HEK293 (cell line): ENCODE measurements around the gene MYORG.

Source experiments
- CTCF ChIA-PET: fragments of 350-600 bp; formaldehyde crosslinking; extraction: SDS; loops from one replicate; lab custom pipeline; 2021; ENCODE audit warnings: antibody characterized with exemption; lab: Yijun Ruan, JAX
- POLR2A ChIA-PET: fragments of 300-600 bp; formaldehyde crosslinking; extraction: SDS; loops from one replicate; lab custom pipeline; 2020; ENCODE audit warnings: antibody characterized with exemption, inconsistent platforms; lab: Yijun Ruan, JAX
- H3K27ac ChIP-seq: fragments of 200-500 bp; sonication (Bioruptor generic); 2 replicates; pipeline ENCODE4 v1.5.1; 2014; ENCODE audit warnings: low read depth, low read length, control low read depth, inconsistent platforms; ENCODE audit errors: extremely low read depth
- H3K36me3 ChIP-seq, 2 experiments: fragments of 200-500 bp in 1 of 2; sonication (Bioruptor generic) in 1 of 2; 1 replicate in 1 of 2; 2 replicates in 1 of 2; pipeline ENCODE4 v1.5.1; 2014 to 2017; ENCODE audit warnings: inconsistent platforms in 2 of 2, low read length in 2 of 2; ENCODE audit not compliant: control insufficient read depth in 2 of 2, insufficient read depth in 1 of 2
- H3K4me1 ChIP-seq: fragments of 200-500 bp; sonication (Bioruptor generic); 2 replicates; pipeline ENCODE4 v1.5.1; 2014; ENCODE audit warnings: mild to moderate bottlenecking, low read length, inconsistent platforms; ENCODE audit not compliant: control insufficient read depth, insufficient read depth
- H3K4me3 ChIP-seq: 2 replicates; pipeline ENCODE4 v1.5.1; 2011; ENCODE audit warnings: low read depth, mild to moderate bottlenecking, control low read depth, low read length, moderate library complexity
- H3K9me3 ChIP-seq: fragments of 200-500 bp; sonication (Bioruptor generic); 2 replicates; pipeline ENCODE4 v1.5.1; 2014; ENCODE audit warnings: low read depth, low read length, inconsistent platforms; ENCODE audit not compliant: control insufficient read depth, insufficient read depth
- HIC1 ChIP-seq: fragments of 450-650 bp; formaldehyde crosslinking; IDR thresholded peaks from 2 replicates; pipeline ENCODE4 v1.5.1; 2016; ENCODE audit warnings: missing biosample characterization, missing genetic modification characterization
- HOXC10 ChIP-seq: sonication (generic); formaldehyde crosslinking; IDR thresholded peaks from 2 replicates; pipeline ENCODE4 v1.8.1; 2023; ENCODE audit warnings: mild to moderate bottlenecking, missing genetic modification reagents
- KLF16 ChIP-seq: fragments of 450-650 bp; formaldehyde crosslinking; IDR thresholded peaks from 2 replicates; pipeline ENCODE4 v1.5.1; 2017; ENCODE audit warnings: missing biosample characterization, missing genetic modification characterization
- MYNN ChIP-seq: fragments of 450-650 bp; formaldehyde crosslinking; IDR thresholded peaks from 2 replicates; pipeline ENCODE4 v1.5.1; 2016; ENCODE audit warnings: missing biosample characterization, missing genetic modification characterization, borderline replicate concordance
- SALL2 ChIP-seq: fragments of 450-650 bp; formaldehyde crosslinking; IDR thresholded peaks from 2 replicates; pipeline ENCODE4 v1.5.0; 2017; ENCODE audit warnings: missing biosample characterization, mild to moderate bottlenecking, missing genetic modification characterization, borderline replicate concordance
- SP2 ChIP-seq: fragments of 450-650 bp; formaldehyde crosslinking; IDR thresholded peaks from 2 replicates; pipeline ENCODE4 v1.5.1; 2016; ENCODE audit warnings: missing biosample characterization, missing genetic modification characterization
- SP3 ChIP-seq: fragments of 450-650 bp; formaldehyde crosslinking; IDR thresholded peaks from 2 replicates; pipeline ENCODE4 v1.5.1; 2016; ENCODE audit warnings: missing biosample characterization, missing genetic modification characterization
- ZBTB17 ChIP-seq: fragments of 450-650 bp; formaldehyde crosslinking; IDR thresholded peaks from 2 replicates; pipeline ENCODE4 v1.5.1; 2016; ENCODE audit warnings: missing biosample characterization, missing genetic modification characterization
- ZEB2 ChIP-seq: fragments of 450-650 bp; formaldehyde crosslinking; IDR thresholded peaks from 2 replicates; pipeline ENCODE4 v1.5.1; 2016; ENCODE audit warnings: missing biosample characterization, missing genetic modification characterization
- ZNF138 ChIP-seq: fragments of 450-650 bp; formaldehyde crosslinking; IDR thresholded peaks from 2 replicates; pipeline ENCODE4 v1.5.1; 2016; ENCODE audit warnings: missing biosample characterization, missing genetic modification characterization, borderline replicate concordance
- ZNF140 ChIP-seq: fragments of 450-650 bp; formaldehyde crosslinking; IDR thresholded peaks from 2 replicates; pipeline ENCODE4 v1.5.1; 2016; ENCODE audit warnings: missing biosample characterization, missing genetic modification characterization
- ZNF19 ChIP-seq: fragments of 450-650 bp; formaldehyde crosslinking; IDR thresholded peaks from 2 replicates; pipeline ENCODE4; 2016; ENCODE audit warnings: missing biosample characterization, missing genetic modification characterization, low read depth
- ZNF211 ChIP-seq: fragments of 450-650 bp; formaldehyde crosslinking; IDR thresholded peaks from 2 replicates; pipeline ENCODE4 v1.5.1; 2016; ENCODE audit warnings: low read depth, missing biosample characterization, missing genetic modification characterization
- ZNF24 ChIP-seq: fragments of 450-650 bp; formaldehyde crosslinking; IDR thresholded peaks from 2 replicates; pipeline ENCODE4 v1.5.1; 2016; ENCODE audit warnings: missing biosample characterization, missing genetic modification characterization
- ZNF514 ChIP-seq: fragments of 450-650 bp; formaldehyde crosslinking; IDR thresholded peaks from 2 replicates; pipeline ENCODE4 v1.5.1; 2016; ENCODE audit warnings: missing biosample characterization, missing genetic modification characterization
- ZNF600 ChIP-seq: fragments of 450-650 bp; formaldehyde crosslinking; IDR thresholded peaks from 2 replicates; pipeline ENCODE4 v1.5.1; 2016; ENCODE audit warnings: missing biosample characterization, missing genetic modification characterization
- ZNF629 ChIP-seq: fragments of 450-650 bp; formaldehyde crosslinking; IDR thresholded peaks from 2 replicates; pipeline ENCODE4 v1.5.1; 2017; ENCODE audit warnings: missing biosample characterization, missing genetic modification characterization
- ZNF639 ChIP-seq: fragments of 450-650 bp; formaldehyde crosslinking; IDR thresholded peaks from 2 replicates; pipeline ENCODE4 v1.5.1; 2016; ENCODE audit warnings: missing biosample characterization, missing genetic modification characterization
- ZNF654 ChIP-seq: fragments of 450-650 bp; formaldehyde crosslinking; IDR thresholded peaks from 2 replicates; pipeline ENCODE4 v1.5.1; 2016; ENCODE audit warnings: low read depth, missing biosample characterization, missing genetic modification characterization
- ZNF776 ChIP-seq: fragments of 450-650 bp; formaldehyde crosslinking; IDR thresholded peaks from 2 replicates; pipeline ENCODE4 v1.5.0; 2017; ENCODE audit warnings: missing biosample characterization, missing genetic modification characterization, borderline replicate concordance
- ZNF837 ChIP-seq: fragments of 450-650 bp; formaldehyde crosslinking; IDR thresholded peaks from 2 replicates; pipeline ENCODE4 v1.5.1; 2016; ENCODE audit warnings: missing biosample characterization, missing genetic modification characterization
- ZSCAN16 ChIP-seq: fragments of 450-650 bp; formaldehyde crosslinking; IDR thresholded peaks from 2 replicates; pipeline ENCODE4 v1.5.1; 2016; ENCODE audit warnings: missing biosample characterization, missing genetic modification characterization
- TF ChIP-seq, protein P1 (sequence below): fragments of 450-650 bp; formaldehyde crosslinking; optimal IDR thresholded peaks from 2 replicates; pipeline ENCODE3; 2016; ENCODE audit warnings: missing biosample characterization, mild to moderate bottlenecking, missing genetic modification characterization
- TF ChIP-seq, protein P2 (sequence below): fragments of 450-650 bp; formaldehyde crosslinking; IDR thresholded peaks from 2 replicates; pipeline ENCODE4 v1.5.1; 2017; ENCODE audit warnings: missing biosample characterization, missing genetic modification characterization
- TF ChIP-seq, protein P3 (sequence below): fragments of 450-650 bp; formaldehyde crosslinking; IDR thresholded peaks from 2 replicates; pipeline ENCODE4 v1.5.1; 2016; ENCODE audit warnings: missing biosample characterization, missing genetic modification characterization
- TF ChIP-seq, protein P4 (sequence below): fragments of 450-650 bp; formaldehyde crosslinking; IDR thresholded peaks from 2 replicates; pipeline ENCODE4 v1.5.1; 2016; ENCODE audit warnings: missing biosample characterization, missing genetic modification characterization, borderline replicate concordance

The MYORG gene

GRCh38 chr9:34376596-34377403, at the start of gene MYORG:
Gene MYORG (minus strand): TSS chr9:34376898. CDS start chr9:34372943, 3,955 bp downstream.
- H3K4me1 ChIP-seq = no peaks in the 10 kb centered on the region; the same call in none of the 2 replicates
- POLR2A ChIA-PET = interaction anchor here (0.5 to 2.8 kb wide), 20 partner anchors 16 to 1095 kb away, joined by 3 to 16 read pairs (median 4); partner anchors contain the start of genes DCTN3, SIGMAR1 and UBAP1
- peak within 1 kb of the TSS; percentile 29; the same call in 1 of the 2 replicates for H3K27ac ChIP-seq
- peak within 1 kb of the TSS; percentile 74 for H3K4me3 ChIP-seq
- peaks cover 0 to 8% of the 10 kb centered on the region in 2 experiments; a peak in 1 of 3 replicates for H3K36me3 ChIP-seq
- no peaks in the 10 kb centered on the region for H3K9me3 ChIP-seq
- CTCF ChIA-PET = interaction anchor here (0.9 to 10.7 kb wide), 6 partner anchors 27 to 227 kb away, joined by 3 to 172 read pairs (median 8); no protein-coding TSS in a partner anchor
- TF ChIP-seq ZNF514 (tag by site-specific recombination) (no peak), ZNF776 (no peak), ZEB2 (tag by site-specific recombination) (peak; percentile 75), KLF16 (tag by site-specific recombination) (peak; percentile 85), SALL2 (tag by site-specific recombination) (no peak), ZNF19 (tag by site-specific recombination) (no peak), HIC1 (peak; percentile 67), ZSCAN16 (tag by site-specific recombination) (no peak), SP3 (tag by site-specific recombination) (peak; percentile 99), ZBTB17 (tag by site-specific recombination) (peak; percentile 98), ZNF837 (tag by site-specific recombination) (no peak), HOXC10 (CRISPR knock-in tag) (no peak), ZNF211 (tag by site-specific recombination) (no peak), ZNF600 (peak; percentile 87), ZNF654 (tag by site-specific recombination) (no peak), SP2 (tag by site-specific recombination) (peak; percentile 95), ZNF140 (no peak), MYNN (tag by site-specific recombination) (no peak), ZNF639 (tag by site-specific recombination) (no peak), ZNF24 (tag by site-specific recombination) (no peak; the same call in 1 of the 2 replicates), ZNF138 (tag by site-specific recombination) (no peak), ZNF629 (no peak)
- TF ChIP-seq, protein P1, sequence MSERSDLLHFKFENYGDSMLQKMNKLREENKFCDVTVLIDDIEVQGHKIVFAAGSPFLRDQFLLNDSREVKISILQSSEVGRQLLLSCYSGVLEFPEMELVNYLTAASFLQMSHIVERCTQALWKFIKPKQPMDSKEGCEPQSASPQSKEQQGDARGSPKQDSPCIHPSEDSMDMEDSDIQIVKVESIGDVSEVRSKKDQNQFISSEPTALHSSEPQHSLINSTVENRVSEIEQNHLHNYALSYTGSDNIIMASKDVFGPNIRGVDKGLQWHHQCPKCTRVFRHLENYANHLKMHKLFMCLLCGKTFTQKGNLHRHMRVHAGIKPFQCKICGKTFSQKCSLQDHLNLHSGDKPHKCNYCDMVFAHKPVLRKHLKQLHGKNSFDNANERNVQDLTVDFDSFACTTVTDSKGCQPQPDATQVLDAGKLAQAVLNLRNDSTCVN (tag by site-specific recombination) = peak; percentile 71
- TF ChIP-seq, protein P2, sequence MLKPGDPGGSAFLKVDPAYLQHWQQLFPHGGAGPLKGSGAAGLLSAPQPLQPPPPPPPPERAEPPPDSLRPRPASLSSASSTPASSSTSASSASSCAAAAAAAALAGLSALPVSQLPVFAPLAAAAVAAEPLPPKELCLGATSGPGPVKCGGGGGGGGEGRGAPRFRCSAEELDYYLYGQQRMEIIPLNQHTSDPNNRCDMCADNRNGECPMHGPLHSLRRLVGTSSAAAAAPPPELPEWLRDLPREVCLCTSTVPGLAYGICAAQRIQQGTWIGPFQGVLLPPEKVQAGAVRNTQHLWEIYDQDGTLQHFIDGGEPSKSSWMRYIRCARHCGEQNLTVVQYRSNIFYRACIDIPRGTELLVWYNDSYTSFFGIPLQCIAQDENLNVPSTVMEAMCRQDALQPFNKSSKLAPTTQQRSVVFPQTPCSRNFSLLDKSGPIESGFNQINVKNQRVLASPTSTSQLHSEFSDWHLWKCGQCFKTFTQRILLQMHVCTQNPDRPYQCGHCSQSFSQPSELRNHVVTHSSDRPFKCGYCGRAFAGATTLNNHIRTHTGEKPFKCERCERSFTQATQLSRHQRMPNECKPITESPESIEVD (tag by site-specific recombination) = no peak
- TF ChIP-seq, protein P3, sequence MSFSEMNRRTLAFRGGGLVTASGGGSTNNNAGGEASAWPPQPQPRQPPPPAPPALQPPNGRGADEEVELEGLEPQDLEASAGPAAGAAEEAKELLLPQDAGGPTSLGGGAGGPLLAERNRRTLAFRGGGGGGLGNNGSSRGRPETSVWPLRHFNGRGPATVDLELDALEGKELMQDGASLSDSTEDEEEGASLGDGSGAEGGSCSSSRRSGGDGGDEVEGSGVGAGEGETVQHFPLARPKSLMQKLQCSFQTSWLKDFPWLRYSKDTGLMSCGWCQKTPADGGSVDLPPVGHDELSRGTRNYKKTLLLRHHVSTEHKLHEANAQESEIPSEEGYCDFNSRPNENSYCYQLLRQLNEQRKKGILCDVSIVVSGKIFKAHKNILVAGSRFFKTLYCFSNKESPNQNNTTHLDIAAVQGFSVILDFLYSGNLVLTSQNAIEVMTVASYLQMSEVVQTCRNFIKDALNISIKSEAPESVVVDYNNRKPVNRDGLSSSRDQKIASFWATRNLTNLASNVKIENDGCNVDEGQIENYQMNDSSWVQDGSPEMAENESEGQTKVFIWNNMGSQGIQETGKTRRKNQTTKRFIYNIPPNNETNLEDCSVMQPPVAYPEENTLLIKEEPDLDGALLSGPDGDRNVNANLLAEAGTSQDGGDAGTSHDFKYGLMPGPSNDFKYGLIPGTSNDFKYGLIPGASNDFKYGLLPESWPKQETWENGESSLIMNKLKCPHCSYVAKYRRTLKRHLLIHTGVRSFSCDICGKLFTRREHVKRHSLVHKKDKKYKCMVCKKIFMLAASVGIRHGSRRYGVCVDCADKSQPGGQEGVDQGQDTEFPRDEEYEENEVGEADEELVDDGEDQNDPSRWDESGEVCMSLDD (tag by site-specific recombination) = no peak; the same call in 1 of the 2 replicates
- TF ChIP-seq, protein P4, sequence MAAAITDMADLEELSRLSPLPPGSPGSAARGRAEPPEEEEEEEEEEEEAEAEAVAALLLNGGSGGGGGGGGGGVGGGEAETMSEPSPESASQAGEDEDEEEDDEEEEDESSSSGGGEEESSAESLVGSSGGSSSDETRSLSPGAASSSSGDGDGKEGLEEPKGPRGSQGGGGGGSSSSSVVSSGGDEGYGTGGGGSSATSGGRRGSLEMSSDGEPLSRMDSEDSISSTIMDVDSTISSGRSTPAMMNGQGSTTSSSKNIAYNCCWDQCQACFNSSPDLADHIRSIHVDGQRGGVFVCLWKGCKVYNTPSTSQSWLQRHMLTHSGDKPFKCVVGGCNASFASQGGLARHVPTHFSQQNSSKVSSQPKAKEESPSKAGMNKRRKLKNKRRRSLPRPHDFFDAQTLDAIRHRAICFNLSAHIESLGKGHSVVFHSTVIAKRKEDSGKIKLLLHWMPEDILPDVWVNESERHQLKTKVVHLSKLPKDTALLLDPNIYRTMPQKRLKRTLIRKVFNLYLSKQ (tag by site-specific recombination) = no peak
